ENCODE measurements around the gene RTF2. TPM values are rescaled to one million over a fixed set of nuclear protein-coding genes. Genes with fewer than 3 reads are reported as not detected.

The RTF2 gene
- total and polyA plus RNA-seq, 2 experiments from 2014 or later: 141 to 257 TPM

- in situ Hi-C loops (cut with MboI): no loop called here
- peak overlapping the region; percentile 54 for H3K4me2 ChIP-seq (ENCODE audit: unreplicated experiment)
- no peak overlapping the region; the same call in 1 of the 2 replicates for H3K4me3 ChIP-seq
- H3K9me3 ChIP-seq (ENCODE audit: low read depth): no peaks in the 10 kb centered on the region
- no peaks in the 10 kb centered on the region for H3K9me2 ChIP-seq (ENCODE audit: insufficient read depth)
- 2 to 3% methylated on average over 3 of the region's 3 CpGs for WGBS, 2 experiments (ENCODE audit: low coverage in 1 of 2, low lambda C conversion rate in 2 of 2, missing lambda C conversion rate in 2 of 2)
- DNase-seq: peak; percentile 79
- H3F3A ChIP-seq (ENCODE audit: insufficient read depth): peaks cover 75% of the 10 kb centered on the region
- no peaks in the 10 kb centered on the region for H3K36me3 ChIP-seq (ENCODE audit: low read depth)
- peak overlapping the region; percentile 97 for H3K27ac ChIP-seq
- H3K4me1 ChIP-seq (ENCODE audit: insufficient read depth): peaks cover 55% of the 10 kb centered on the region
- TF ChIP-seq EZH2phosphoT487 (IDR thresholded peaks at IDR 0.05; ENCODE audit: insufficient read depth, low read depth) (no peak), EZH2 (IDR thresholded peaks at IDR 0.05; ENCODE audit: insufficient read depth, poor library complexity, severe bottlenecking) (no peak)
- no peaks in the 10 kb centered on the region for H3K27me3 ChIP-seq (replicated peaks; ENCODE audit: insufficient read depth)
- H4K20me1 ChIP-seq (ENCODE audit: insufficient read depth): no peaks in the 10 kb centered on the region
- H3K79me2 ChIP-seq (ENCODE audit: insufficient read depth): peaks cover 42% of the 10 kb centered on the region
- H2AFZ ChIP-seq: 0 out of 2 replicates have a peak overlapping the region, but pooled peaks have one; percentile 22
- peak overlapping the region; percentile 82 for H3K9ac ChIP-seq
Observed at GRCh38 chr20:56433221-56433879, 35.1 kb upstream of the RTF2 start.

- Histone ChIP-seq H3K9ac (peak overlapping the region; percentile 82), H4K20me1 (ENCODE audit: insufficient read depth) (no peaks in the 10 kb centered on the region), H3K4me2 (ENCODE audit: unreplicated experiment) (peak overlapping the region; percentile 54), H3K9me2 (ENCODE audit: insufficient read depth) (no peaks in the 10 kb centered on the region), H3K27ac (peak overlapping the region; percentile 97), H3K36me3 (ENCODE audit: low read depth) (no peaks in the 10 kb centered on the region), H3K9me3 (ENCODE audit: low read depth) (no peaks in the 10 kb centered on the region), H3K4me1 (ENCODE audit: insufficient read depth) (peaks cover 55% of the 10 kb centered on the region), H3K79me2 (ENCODE audit: insufficient read depth) (peaks cover 38% of the 10 kb centered on the region), H3K4me3 (no peak overlapping the region; the same call in 1 of the 2 replicates), H3K27me3 (replicated peaks; ENCODE audit: insufficient read depth) (no peaks in the 10 kb centered on the region), H2AFZ (0 out of 2 replicates have a peak overlapping the region, but pooled peaks have one; percentile 22), H3F3A (ENCODE audit: insufficient read depth) (peaks cover 75% of the 10 kb centered on the region)
- peak; percentile 94 for DNase-seq
- in situ Hi-C loops (cut with MboI): no loop called here
- TF ChIP-seq EZH2 (IDR thresholded peaks at IDR 0.05; ENCODE audit: insufficient read depth, poor library complexity, severe bottlenecking) (no peak), EZH2phosphoT487 (IDR thresholded peaks at IDR 0.05; ENCODE audit: insufficient read depth, low read depth) (no peak)
- 0 to 1% methylated on average over 6 of the region's 6 CpGs for WGBS, 2 experiments (ENCODE audit: low coverage in 1 of 2, low lambda C conversion rate in 2 of 2, missing lambda C conversion rate in 2 of 2)
Observed at GRCh38 chr20:56433880-56434255, 34.6 kb upstream of the RTF2 start.

GRCh38 chr20:56437196-56437960, 31.0 kb upstream of the RTF2 start:
- 90 to 91% methylated on average over 20 of the region's 20 CpGs for WGBS, 2 experiments (ENCODE audit: low coverage in 1 of 2, low lambda C conversion rate in 2 of 2, missing lambda C conversion rate in 2 of 2)

GRCh38 chr20:56438284-56438683, 30.1 kb upstream of the RTF2 start:
- TF ChIP-seq EZH2 (IDR thresholded peaks at IDR 0.05; ENCODE audit: insufficient read depth, poor library complexity, severe bottlenecking) (no peak), EZH2phosphoT487 (IDR thresholded peaks at IDR 0.05; ENCODE audit: insufficient read depth, low read depth) (no peak)
- in situ Hi-C loops (cut with MboI): no loop called here
- H3F3A ChIP-seq (ENCODE audit: insufficient read depth): peaks cover 62% of the 10 kb centered on the region
- WGBS, 2 experiments (ENCODE audit: low coverage in 1 of 2, low lambda C conversion rate in 2 of 2, missing lambda C conversion rate in 2 of 2): 96 to 99% methylated on average over 4 of the region's 4 CpGs
- H3K79me2 ChIP-seq (ENCODE audit: insufficient read depth): peaks cover 27% of the 10 kb centered on the region
- H3K27ac ChIP-seq: peak overlapping the region; percentile 90
- 0 out of 2 replicates have a peak overlapping the region, but pooled peaks have one; percentile 59 for H3K9ac ChIP-seq
- H3K4me1 ChIP-seq (ENCODE audit: insufficient read depth): peaks cover 65% of the 10 kb centered on the region
- no peak overlapping the region for H3K4me2 ChIP-seq (ENCODE audit: unreplicated experiment)
- no peaks in the 10 kb centered on the region for H3K9me2 ChIP-seq (ENCODE audit: insufficient read depth)
- H3K9me3 ChIP-seq (ENCODE audit: low read depth): no peaks in the 10 kb centered on the region
- no peaks in the 10 kb centered on the region for H4K20me1 ChIP-seq (ENCODE audit: insufficient read depth)
- no peak overlapping the region for H2AFZ ChIP-seq
- no peak for DNase-seq
- H3K36me3 ChIP-seq (ENCODE audit: low read depth): no peaks in the 10 kb centered on the region
- no peak overlapping the region for H3K4me3 ChIP-seq
- no peaks in the 10 kb centered on the region for H3K27me3 ChIP-seq (replicated peaks; ENCODE audit: insufficient read depth)

More at GRCh38 chr20:56437196-56437960, 31.0 kb upstream of the RTF2 start:
- Histone ChIP-seq H3K4me2 (ENCODE audit: unreplicated experiment) (no peak overlapping the region), H3K36me3 (ENCODE audit: low read depth) (no peaks in the 10 kb centered on the region), H3K9me2 (ENCODE audit: insufficient read depth) (no peaks in the 10 kb centered on the region), H3K79me2 (ENCODE audit: insufficient read depth) (peaks cover 27% of the 10 kb centered on the region), H3K4me1 (ENCODE audit: insufficient read depth) (peaks cover 66% of the 10 kb centered on the region), H3K27me3 (replicated peaks; ENCODE audit: insufficient read depth) (no peaks in the 10 kb centered on the region), H4K20me1 (ENCODE audit: insufficient read depth) (no peaks in the 10 kb centered on the region), H3K9me3 (ENCODE audit: low read depth) (no peaks in the 10 kb centered on the region), H3K4me3 (no peak overlapping the region), H3K27ac (peak overlapping the region; percentile 90), H3K9ac (no peak overlapping the region), H3F3A (ENCODE audit: insufficient read depth) (peaks cover 69% of the 10 kb centered on the region), H2AFZ (no peak overlapping the region)
- in situ Hi-C loops (cut with MboI): no loop called here
- TF ChIP-seq EZH2phosphoT487 (IDR thresholded peaks at IDR 0.05; ENCODE audit: insufficient read depth, low read depth): no peak
- no peak for TF ChIP-seq EZH2 (IDR thresholded peaks at IDR 0.05; ENCODE audit: insufficient read depth, poor library complexity, severe bottlenecking)
- DNase-seq: no peak
